ENCODE measurements around the gene C20orf173.

- TF ChIP-seq POLR2A (IDR thresholded peaks at IDR 0.05), result no peak
- TF ChIP-seq CTCF (IDR thresholded peaks at IDR 0.05), result no peak
- TF ChIP-seq EP300 (IDR thresholded peaks at IDR 0.05), result no peak
Measured at GRCh38 chr20:35490736-35491181, 38.7 kb downstream of the C20orf173 start.
